HEK293 (cell line): ENCODE measurements around the gene PET100.
"Not testable (repeated sequence)": the region's sequence is repeated elsewhere in the genome, so short reads cannot be mapped to it uniquely, and the experiment has no call there.

Source experiments
- CTCF ChIA-PET: fragments of 350-600 bp; formaldehyde crosslinking; extraction: SDS; loops from one replicate; lab custom pipeline; 2021; ENCODE audit warnings: antibody characterized with exemption; lab: Yijun Ruan, JAX
- POLR2A ChIA-PET: fragments of 300-600 bp; formaldehyde crosslinking; extraction: SDS; loops from one replicate; lab custom pipeline; 2020; ENCODE audit warnings: antibody characterized with exemption, inconsistent platforms; lab: Yijun Ruan, JAX
- H3K27ac ChIP-seq: fragments of 200-500 bp; sonication (Bioruptor generic); 2 replicates; pipeline ENCODE4 v1.5.1; 2014; ENCODE audit warnings: low read depth, low read length, control low read depth, inconsistent platforms; ENCODE audit errors: extremely low read depth
- H3K36me3 ChIP-seq, 2 experiments: fragments of 200-500 bp in 1 of 2; sonication (Bioruptor generic) in 1 of 2; 1 replicate in 1 of 2; 2 replicates in 1 of 2; pipeline ENCODE4 v1.5.1; 2014 to 2017; ENCODE audit warnings: inconsistent platforms in 2 of 2, low read length in 2 of 2; ENCODE audit not compliant: control insufficient read depth in 2 of 2, insufficient read depth in 1 of 2
- H3K4me1 ChIP-seq: fragments of 200-500 bp; sonication (Bioruptor generic); 2 replicates; pipeline ENCODE4 v1.5.1; 2014; ENCODE audit warnings: mild to moderate bottlenecking, low read length, inconsistent platforms; ENCODE audit not compliant: control insufficient read depth, insufficient read depth
- H3K4me3 ChIP-seq: 2 replicates; pipeline ENCODE4 v1.5.1; 2011; ENCODE audit warnings: low read depth, mild to moderate bottlenecking, control low read depth, low read length, moderate library complexity
- H3K9me3 ChIP-seq: fragments of 200-500 bp; sonication (Bioruptor generic); 2 replicates; pipeline ENCODE4 v1.5.1; 2014; ENCODE audit warnings: low read depth, low read length, inconsistent platforms; ENCODE audit not compliant: control insufficient read depth, insufficient read depth
- BCL11A ChIP-seq: fragments of 450-650 bp; formaldehyde crosslinking; IDR thresholded peaks from 2 replicates; pipeline ENCODE4 v1.5.1; 2016; ENCODE audit warnings: low read depth, missing biosample characterization, missing genetic modification characterization
- KLF8 ChIP-seq: fragments of 450-650 bp; formaldehyde crosslinking; IDR thresholded peaks from 2 replicates; pipeline ENCODE4 v1.5.1; 2016; ENCODE audit warnings: missing biosample characterization, missing genetic modification characterization
- SCRT2 ChIP-seq: fragments of 450-650 bp; formaldehyde crosslinking; IDR thresholded peaks from 2 replicates; pipeline ENCODE4 v1.5.1; 2016; ENCODE audit warnings: missing biosample characterization, missing genetic modification characterization
- SP2 ChIP-seq: fragments of 450-650 bp; formaldehyde crosslinking; IDR thresholded peaks from 2 replicates; pipeline ENCODE4 v1.5.1; 2016; ENCODE audit warnings: missing biosample characterization, missing genetic modification characterization
- SP3 ChIP-seq: fragments of 450-650 bp; formaldehyde crosslinking; IDR thresholded peaks from 2 replicates; pipeline ENCODE4 v1.5.1; 2016; ENCODE audit warnings: missing biosample characterization, missing genetic modification characterization
- TRIM28 ChIP-seq: IDR thresholded peaks from 2 replicates; pipeline ENCODE4 v1.6.1; 2011; ENCODE audit warnings: low read length, control low read depth, borderline replicate concordance
- ZNF221 ChIP-seq: fragments of 450-650 bp; formaldehyde crosslinking; IDR thresholded peaks from 2 replicates; pipeline ENCODE4 v1.5.1; 2017; ENCODE audit warnings: missing biosample characterization, missing genetic modification characterization, borderline replicate concordance
- ZNF223 ChIP-seq: fragments of 450-650 bp; formaldehyde crosslinking; IDR thresholded peaks from 2 replicates; pipeline ENCODE4 v1.5.1; 2016; ENCODE audit warnings: missing biosample characterization, missing genetic modification characterization
- ZNF23 ChIP-seq: fragments of 450-650 bp; formaldehyde crosslinking; IDR thresholded peaks from 2 replicates; pipeline ENCODE4 v1.5.1; 2016; ENCODE audit warnings: missing biosample characterization, missing genetic modification characterization, borderline replicate concordance
- ZNF514 ChIP-seq: fragments of 450-650 bp; formaldehyde crosslinking; IDR thresholded peaks from 2 replicates; pipeline ENCODE4 v1.5.1; 2016; ENCODE audit warnings: missing biosample characterization, missing genetic modification characterization
- ZNF600 ChIP-seq: fragments of 450-650 bp; formaldehyde crosslinking; IDR thresholded peaks from 2 replicates; pipeline ENCODE4 v1.5.1; 2016; ENCODE audit warnings: missing biosample characterization, missing genetic modification characterization
- ZNF677 ChIP-seq: fragments of 450-650 bp; IDR thresholded peaks from 2 replicates; pipeline ENCODE4 v1.5.0; 2018; ENCODE audit warnings: missing biosample characterization, mild to moderate bottlenecking, missing genetic modification characterization, moderate library complexity
- ZNF747 ChIP-seq: fragments of 450-650 bp; formaldehyde crosslinking; IDR thresholded peaks from 2 replicates; pipeline ENCODE4 v1.5.1; 2016; ENCODE audit warnings: missing biosample characterization, missing genetic modification characterization
- ZNF830 ChIP-seq: fragments of 450-650 bp; IDR thresholded peaks from 2 replicates; pipeline ENCODE4 v1.5.0; 2018; ENCODE audit warnings: missing biosample characterization, missing genetic modification characterization, low read depth, mild to moderate bottlenecking, moderate library complexity
- ZSCAN30 ChIP-seq: fragments of 450-650 bp; IDR thresholded peaks from 2 replicates; pipeline ENCODE4 v1.5.1; 2018; ENCODE audit warnings: missing biosample characterization, mild to moderate bottlenecking, missing genetic modification characterization, moderate library complexity
- ZXDB ChIP-seq: fragments of 450-650 bp; formaldehyde crosslinking; IDR thresholded peaks from 2 replicates; pipeline ENCODE4 v1.5.1; 2016; ENCODE audit warnings: missing biosample characterization, missing genetic modification characterization
- TF ChIP-seq, protein P1 (sequence below): fragments of 450-650 bp; formaldehyde crosslinking; IDR thresholded peaks from 2 replicates; pipeline ENCODE4 v1.5.1; 2016; ENCODE audit warnings: missing biosample characterization, missing genetic modification characterization
- TF ChIP-seq, protein P2 (sequence below): fragments of 450-650 bp; formaldehyde crosslinking; IDR thresholded peaks from 2 replicates; pipeline ENCODE4 v1.5.1; 2016; ENCODE audit warnings: missing biosample characterization, missing genetic modification characterization

Gene PET100

DNA sequence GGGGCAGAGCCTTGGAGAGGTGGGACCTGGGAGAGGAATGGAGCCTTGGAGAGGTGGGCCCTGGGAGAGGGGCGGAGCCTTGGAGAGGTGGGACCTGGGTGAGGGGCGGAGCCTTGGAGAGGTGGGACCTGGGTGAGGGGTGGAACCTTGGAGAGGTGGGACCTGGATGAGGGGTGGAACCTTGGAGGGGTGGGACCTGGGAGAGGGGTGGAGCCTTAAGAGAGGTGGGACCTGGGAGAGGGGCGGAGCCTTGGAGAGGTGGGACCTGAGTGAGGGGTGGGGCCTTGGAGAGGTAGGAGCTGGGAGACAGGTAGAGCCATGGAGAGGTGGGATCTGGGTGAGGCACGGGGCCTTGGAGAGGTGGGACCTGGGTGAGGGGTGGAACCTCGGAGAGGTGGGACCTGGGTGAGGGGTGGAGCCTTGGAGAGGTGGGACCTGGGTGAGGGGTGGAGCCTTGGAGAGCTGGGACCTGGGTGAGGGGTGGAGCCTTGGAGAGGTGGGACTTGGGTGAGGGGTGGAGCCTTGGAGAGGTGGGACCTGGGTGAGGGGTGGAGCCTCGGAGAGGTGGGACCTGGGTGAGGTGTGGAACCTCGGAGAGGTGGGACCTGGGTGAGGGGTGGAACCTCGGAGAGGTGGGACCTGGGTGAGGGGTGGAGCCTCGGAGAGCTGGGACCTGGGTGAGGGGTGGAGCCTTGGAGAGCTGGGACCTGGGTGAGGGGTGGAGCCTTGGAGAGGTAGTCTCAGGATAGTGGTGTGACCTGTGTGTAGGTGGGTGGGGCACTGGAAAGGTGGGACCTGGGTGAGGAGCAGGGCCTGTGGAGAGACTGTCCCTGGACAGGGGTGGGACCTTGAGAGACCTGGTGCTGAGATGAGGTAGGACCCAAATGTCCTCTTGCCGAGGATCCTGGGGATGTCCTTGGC is 14.3 kb downstream of the PET100 start:
- H3K27ac ChIP-seq, H3K4me3 ChIP-seq, H3K4me1 ChIP-seq, H3K9me3 ChIP-seq: not testable (repeated sequence)
- ChIA-PET CTCF (interaction anchor here (0.7 to 1.3 kb wide), 3 partner anchors 17 to 76 kb away, joined by 3 to 7 read pairs (median 3); no protein-coding TSS in a partner anchor), POLR2A (interaction anchor here (0.7 to 1.2 kb wide), 2 partner anchors 9 to 37 kb away, joined by 3 to 4 read pairs; partner anchors contain the start of gene TRAPPC5)
- TF ChIP-seq SP3 (peak; percentile 51; the same call in 1 of the 2 replicates), SP2 (peak; percentile 67), KLF8 (tag by site-specific recombination) (peak; percentile 49; the same call in 1 of the 2 replicates)
- peaks cover 7 to 17% of the 10 kb centered on the region in 2 experiments; a peak in 2 of 3 replicates for H3K36me3 ChIP-seq

DNA sequence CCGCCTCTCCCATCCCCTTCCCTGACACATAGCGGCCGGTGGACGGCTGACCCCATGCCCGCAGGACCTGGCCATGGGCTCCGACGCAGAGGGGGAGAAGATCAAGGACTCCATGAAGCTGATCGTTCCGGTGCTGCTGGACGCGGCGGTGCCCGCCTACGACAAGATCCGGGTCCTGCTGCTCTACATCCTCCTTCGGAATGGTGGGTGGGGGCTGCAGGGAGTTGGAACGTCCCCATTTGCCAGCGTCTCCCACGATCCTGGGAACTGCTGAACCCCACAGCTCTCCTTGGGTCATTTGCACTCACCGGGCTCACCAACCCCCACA is 14.9 kb downstream of the PET100 start:
- CTCF ChIA-PET: interaction anchor here (1.1 to 1.3 kb wide), 2 partner anchors 17 to 76 kb away, joined by 3 to 7 read pairs; no protein-coding TSS in a partner anchor
- Histone ChIP-seq H3K4me1 (no peaks in the 10 kb centered on the region), H3K4me3 (no peak overlapping the region), H3K27ac (no peak overlapping the region), H3K9me3 (no peaks in the 10 kb centered on the region), H3K36me3 (peaks cover 7 to 17% of the 10 kb centered on the region in 2 experiments; a peak in 2 of 3 replicates)
- no peak for TF ChIP-seq ZNF677 (tag by site-specific recombination)
- no peak for TF ChIP-seq ZNF830
- TF ChIP-seq ZSCAN30: no peak
- TF ChIP-seq SCRT2: no peak
- TF ChIP-seq ZNF223 (tag by site-specific recombination): no peak
- no peak for TF ChIP-seq ZNF23 (tag by site-specific recombination)
- TF ChIP-seq ZNF221 (tag by site-specific recombination): no peak
- TF ChIP-seq, protein P1, sequence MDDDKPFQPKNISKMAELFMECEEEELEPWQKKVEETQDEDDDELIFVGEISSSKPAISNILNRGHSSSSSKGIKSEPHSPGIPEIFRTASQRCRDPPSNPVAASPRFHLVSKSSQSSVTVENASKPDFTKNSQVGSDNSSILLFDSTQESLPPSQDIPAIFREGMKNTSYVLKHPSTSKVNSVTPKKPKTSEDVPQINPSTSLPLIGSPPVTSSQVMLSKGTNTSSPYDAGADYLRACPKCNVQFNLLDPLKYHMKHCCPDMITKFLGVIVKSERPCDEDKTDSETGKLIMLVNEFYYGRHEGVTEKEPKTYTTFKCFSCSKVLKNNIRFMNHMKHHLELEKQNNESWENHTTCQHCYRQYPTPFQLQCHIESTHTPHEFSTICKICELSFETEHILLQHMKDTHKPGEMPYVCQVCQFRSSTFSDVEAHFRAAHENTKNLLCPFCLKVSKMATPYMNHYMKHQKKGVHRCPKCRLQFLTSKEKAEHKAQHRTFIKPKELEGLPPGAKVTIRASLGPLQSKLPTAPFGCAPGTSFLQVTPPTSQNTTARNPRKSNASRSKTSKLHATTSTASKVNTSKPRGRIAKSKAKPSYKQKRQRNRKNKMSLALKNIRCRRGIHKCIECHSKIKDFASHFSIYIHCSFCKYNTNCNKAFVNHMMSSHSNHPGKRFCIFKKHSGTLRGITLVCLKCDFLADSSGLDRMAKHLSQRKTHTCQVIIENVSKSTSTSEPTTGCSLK: no peak
- POLR2A ChIA-PET: interaction anchor here (0.6 kb wide), 1 partner anchor 12 kb away, joined by 7 read pairs; no protein-coding TSS in a partner anchor

DNA sequence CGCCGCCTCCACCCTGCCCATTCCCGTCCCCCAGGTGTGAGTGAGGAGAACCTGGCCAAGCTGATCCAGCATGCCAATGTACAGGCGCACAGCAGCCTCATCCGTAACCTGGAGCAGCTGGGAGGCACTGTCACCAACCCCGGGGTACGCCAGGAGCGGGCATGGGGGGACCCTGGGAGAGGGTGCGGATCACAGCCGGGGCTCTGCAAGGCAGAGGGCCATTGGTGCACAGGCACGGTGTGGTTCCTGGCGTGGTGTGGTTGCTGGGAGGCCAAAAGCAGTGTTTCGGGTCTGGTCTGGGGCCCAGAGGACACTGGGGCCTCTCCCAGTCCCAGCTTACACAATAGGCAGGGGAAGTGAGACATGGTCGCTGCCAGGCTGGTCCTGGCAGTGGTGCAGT is 15.6 kb downstream of the PET100 start:
- H3K9me3 ChIP-seq: no peaks in the 10 kb centered on the region
- POLR2A ChIA-PET: interaction anchor here (0.6 kb wide), 3 partner anchors 11 to 306 kb away, joined by 3 to 7 read pairs (median 4); no protein-coding TSS in a partner anchor
- H3K36me3 ChIP-seq: peaks cover 3 to 11% of the 10 kb centered on the region in 2 experiments; a peak in 2 of 3 replicates
- TF ChIP-seq BCL11A (tag by site-specific recombination): no peak
- TF ChIP-seq, protein P2, sequence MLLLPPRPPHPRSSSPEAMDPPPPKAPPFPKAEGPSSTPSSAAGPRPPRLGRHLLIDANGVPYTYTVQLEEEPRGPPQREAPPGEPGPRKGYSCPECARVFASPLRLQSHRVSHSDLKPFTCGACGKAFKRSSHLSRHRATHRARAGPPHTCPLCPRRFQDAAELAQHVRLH (tag by site-specific recombination): no peak
- TF ChIP-seq ZNF514 (tag by site-specific recombination): no peak
- peak; percentile 34; the same call in 1 of the 2 replicates for TF ChIP-seq ZNF600 (tag by site-specific recombination)
- TF ChIP-seq ZNF747 (tag by site-specific recombination): no peak
- no peak for TF ChIP-seq TRIM28
- TF ChIP-seq ZXDB (tag by site-specific recombination): no peak
- H3K27ac ChIP-seq: no peak overlapping the region
- H3K4me3 ChIP-seq: no peak overlapping the region
- no peaks in the 10 kb centered on the region for H3K4me1 ChIP-seq
- CTCF ChIA-PET: interaction anchor here (0.5 to 1.3 kb wide), 3 partner anchors 8 to 77 kb away, joined by 3 to 7 read pairs (median 3); no protein-coding TSS in a partner anchor
